Head of caudate nucleus (tissue), 42 donors: ENCODE measurements around the gene GLDN.

Experiments
- DNase-seq, 42 donors: peaks; one replicate each; pipeline versions ENCODE4 v3.0.0 to v3.0.0-alpha.2; 2020 to 2021; ENCODE audit warnings: mixed read lengths in 7 of 42
- intact Hi-C: fragments of 100-400 bp; cut with DNase I; formaldehyde crosslinking; loops from one replicate; pipeline ENCODE4 v1.15.0; 2022

The GLDN gene

GRCh38 chr15:51378406-51378805 lies 37.0 kb downstream of the GLDN start:
- intact Hi-C loops = no loop called here
- no peak for DNase-seq

- intact Hi-C loops = no loop called here
These were observed 37.9 kb downstream of the GLDN start for GRCh38 chr15:51379390-51379789.

GRCh38 chr15:51380999-51381806 lies 39.7 kb downstream of the GLDN start:
- intact Hi-C loops = loop anchor here (2.0 to 5.0 kb wide), 2 partner anchors 98 to 149 kb away; no protein-coding TSS in a partner anchor
- DNase-seq = peak; percentile 40 to 92 (median 78)

More at GRCh38 chr15:51379390-51379789, 37.9 kb downstream of the GLDN start:
- DNase-seq = no peak

GRCh38 chr15:51382787-51383186 lies 41.3 kb downstream of the GLDN start:
- intact Hi-C loops = loop anchor here (5.0 kb wide), 1 partner anchor 150 kb away; no protein-coding TSS in a partner anchor
- peak in 39 of 42 donors; percentile 27 to 83 (median 61) for DNase-seq

- DNase-seq = peak in 8 of 42 donors; percentile 22 to 49 (median 34)
- intact Hi-C loops = no loop called here
These were observed 44.6 kb downstream of the GLDN start for GRCh38 chr15:51386029-51386428.

- intact Hi-C loops = no loop called here
- DNase-seq = no peak
These were observed 45.0 kb downstream of the GLDN start for GRCh38 chr15:51386486-51386885.

GRCh38 chr15:51386960-51387698 lies 45.7 kb downstream of the GLDN start:
- intact Hi-C loops = no loop called here
- no peak for DNase-seq

GRCh38 chr15:51387699-51388041 lies 46.2 kb downstream of the GLDN start:
- intact Hi-C loops = no loop called here
- DNase-seq = no peak

GRCh38 chr15:51388726-51389125 lies 47.3 kb downstream of the GLDN start:
- intact Hi-C loops = no loop called here
- no peak for DNase-seq

GRCh38 chr15:51390241-51390965 lies 48.9 kb downstream of the GLDN start:
- DNase-seq = no peak
- intact Hi-C loops = no loop called here

- intact Hi-C loops = no loop called here
These were observed 49.5 kb downstream of the GLDN start for GRCh38 chr15:51390966-51391422.

GRCh38 chr15:51396921-51397320 lies 55.5 kb downstream of the GLDN start:
- intact Hi-C loops = no loop called here
- DNase-seq = peak in 1 of 42 donors; percentile 33

More at GRCh38 chr15:51390966-51391422, 49.5 kb downstream of the GLDN start:
- no peak for DNase-seq

- DNase-seq = peak in 1 of 42 donors; percentile 22
- intact Hi-C loops = no loop called here
These were observed 57.2 kb downstream of the GLDN start for GRCh38 chr15:51398626-51399025.

GRCh38 chr15:51401051-51401780 lies 59.8 kb downstream of the GLDN start:
- intact Hi-C loops = no loop called here
- DNase-seq = peak in 2 of 42 donors; percentile 23 to 37

- intact Hi-C loops = no loop called here
- peak; percentile 30 to 83 (median 60) for DNase-seq
These were observed 60.5 kb downstream of the GLDN start for GRCh38 chr15:51401872-51402517.

GRCh38 chr15:51403072-51403878 lies 61.8 kb downstream of the GLDN start:
- intact Hi-C loops = no loop called here
- peak in 14 of 42 donors; percentile 38 to 69 (median 50) for DNase-seq

GRCh38 chr15:51403946-51404695 lies 62.7 kb downstream of the GLDN start:
- intact Hi-C loops = no loop called here
- peak in 2 of 42 donors; percentile 25 to 39 for DNase-seq
